ENCODE results near the gene YDJC. TPM values are rescaled to one million over a fixed set of nuclear protein-coding genes. Genes with fewer than 3 reads are reported as not detected.
"Not testable (repeated sequence)": the region's sequence is repeated elsewhere in the genome, so short reads cannot be mapped to it uniquely, and the experiment has no call there.

Gene YDJC
- polyA plus RNA-seq, 1 donor, result 27.6 TPM

GRCh38 chr22:21592422-21592821 lies 37.4 kb downstream of the YDJC start:
- H3K4me3 ChIP-seq (ENCODE audit: low read length), result no peak overlapping the region
- no peaks in the 10 kb centered on the region for H3K9me3 ChIP-seq (ENCODE audit: control insufficient read depth, low read depth, low read length)
- no CpG with 5 or more reads among the region's 3 CpGs for WGBS (ENCODE audit: insufficient coverage, low lambda C conversion rate)
- H3K4me1 ChIP-seq (ENCODE audit: control insufficient read depth, insufficient read depth, low read length), result no peaks in the 10 kb centered on the region
- H3K36me3 ChIP-seq (ENCODE audit: control insufficient read depth, insufficient read depth, low read length), result peaks cover 58% of the 10 kb centered on the region
- no peak for DNase-seq
- no peak overlapping the region for H3K27ac ChIP-seq (ENCODE audit: low read length)
- H3K27me3 ChIP-seq (ENCODE audit: control insufficient read depth, insufficient read depth, low read length), result no peaks in the 10 kb centered on the region

DNA sequence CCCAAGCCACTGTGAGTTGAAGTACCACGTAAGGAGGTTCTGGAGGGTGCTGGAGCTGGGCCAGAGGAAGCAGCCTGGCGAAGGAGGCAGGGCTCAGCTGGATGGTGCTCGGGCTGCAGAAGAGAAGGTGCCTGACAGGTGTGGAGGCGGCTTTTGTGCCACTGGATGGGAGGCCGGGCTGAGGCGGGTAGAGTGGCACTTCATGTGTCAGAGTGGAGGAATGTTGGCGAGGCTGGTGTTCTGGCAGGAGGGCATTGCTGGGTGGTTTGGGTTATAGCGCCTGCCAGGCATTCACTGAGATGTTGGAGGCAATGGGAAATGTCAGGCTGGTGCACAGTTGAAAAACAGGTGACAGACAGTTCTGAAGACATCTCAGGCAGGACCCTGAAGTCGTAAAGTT lies 38.1 kb downstream of the YDJC start:
- H3K4me3 ChIP-seq (ENCODE audit: low read length), result no peak overlapping the region
- DNase-seq, result no peak
- no peaks in the 10 kb centered on the region for H3K27me3 ChIP-seq (ENCODE audit: control insufficient read depth, insufficient read depth, low read length)
- peaks cover 55% of the 10 kb centered on the region for H3K36me3 ChIP-seq (ENCODE audit: control insufficient read depth, insufficient read depth, low read length)
- H3K9me3 ChIP-seq (ENCODE audit: control insufficient read depth, low read depth, low read length), result no peaks in the 10 kb centered on the region
- no CpG with 5 or more reads among the region's 9 CpGs for WGBS (ENCODE audit: insufficient coverage, low lambda C conversion rate)
- no peaks in the 10 kb centered on the region for H3K4me1 ChIP-seq (ENCODE audit: control insufficient read depth, insufficient read depth, low read length)
- H3K27ac ChIP-seq (ENCODE audit: low read length), result no peak overlapping the region

GRCh38 chr22:21590809-21591641 lies 38.8 kb downstream of the YDJC start:
- Histone ChIP-seq H3K4me1 (ENCODE audit: control insufficient read depth, insufficient read depth, low read length) (no peaks in the 10 kb centered on the region), H3K27me3 (ENCODE audit: control insufficient read depth, insufficient read depth, low read length) (no peaks in the 10 kb centered on the region), H3K4me3 (ENCODE audit: low read length) (no peak overlapping the region), H3K36me3 (ENCODE audit: control insufficient read depth, insufficient read depth, low read length) (peaks cover 51% of the 10 kb centered on the region), H3K27ac (ENCODE audit: low read length) (no peak overlapping the region), H3K9me3 (ENCODE audit: control insufficient read depth, low read depth, low read length) (no peaks in the 10 kb centered on the region)
- DNase-seq, result no peak
- WGBS (ENCODE audit: insufficient coverage, low lambda C conversion rate), result no CpG with 5 or more reads among the region's 9 CpGs

- WGBS (ENCODE audit: insufficient coverage, low lambda C conversion rate), result no CpG with 5 or more reads among the region's 8 CpGs
- H3K9me3 ChIP-seq (ENCODE audit: control insufficient read depth, low read depth, low read length), result no peaks in the 10 kb centered on the region
- no peaks in the 10 kb centered on the region for H3K4me1 ChIP-seq (ENCODE audit: control insufficient read depth, insufficient read depth, low read length)
- H3K27ac ChIP-seq (ENCODE audit: low read length), result no peak overlapping the region
- H3K36me3 ChIP-seq (ENCODE audit: control insufficient read depth, insufficient read depth, low read length), result peaks cover 44% of the 10 kb centered on the region
- H3K4me3 ChIP-seq (ENCODE audit: low read length), result no peak overlapping the region
- no peaks in the 10 kb centered on the region for H3K27me3 ChIP-seq (ENCODE audit: control insufficient read depth, insufficient read depth, low read length)
- no peak for DNase-seq
Observed at GRCh38 chr22:21589396-21589795, 40.4 kb downstream of the YDJC start.

DNA sequence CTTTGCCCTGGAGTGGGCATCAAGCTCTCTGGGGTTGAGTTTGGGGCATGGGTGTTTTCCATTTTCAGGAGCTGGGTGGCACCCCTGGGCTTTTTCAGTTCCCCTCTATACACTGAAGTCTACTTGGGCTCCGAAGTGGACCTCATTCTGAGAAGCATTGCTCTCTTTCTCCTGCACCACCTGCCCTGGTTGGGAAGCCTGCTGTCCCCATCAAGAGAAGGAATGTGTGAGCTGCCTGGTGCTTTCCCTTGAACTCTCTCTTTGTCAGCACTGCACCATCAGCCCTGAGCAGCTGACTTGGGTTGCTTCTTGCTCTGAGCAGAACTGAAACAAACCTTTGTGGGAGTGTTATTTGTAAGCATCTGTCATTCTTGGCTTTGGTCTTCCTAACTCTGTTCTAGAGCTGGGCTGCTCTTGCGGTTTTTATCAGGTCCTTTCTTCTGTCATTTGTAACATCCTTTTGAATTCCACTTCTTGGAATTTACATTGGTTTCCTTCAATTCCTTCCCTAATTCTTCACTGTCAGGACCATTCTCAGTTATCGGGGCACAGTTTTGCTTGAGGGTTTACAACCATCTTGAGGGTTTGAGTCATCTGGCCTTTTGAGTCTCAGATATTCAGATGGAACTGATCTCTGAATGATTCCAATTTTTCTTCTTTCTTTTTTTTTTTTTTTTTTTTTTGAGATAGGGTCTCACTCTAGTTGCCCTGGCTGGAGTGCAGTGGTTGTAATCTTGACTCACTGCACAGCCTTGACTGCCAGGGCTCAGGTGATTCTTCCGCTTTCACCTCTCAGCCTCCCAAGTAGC lies 41.8 kb downstream of the YDJC start:
- no peaks in the 10 kb centered on the region for H3K27me3 ChIP-seq (ENCODE audit: control insufficient read depth, insufficient read depth, low read length)
- no peak overlapping the region for H3K4me3 ChIP-seq (ENCODE audit: low read length)
- WGBS (ENCODE audit: insufficient coverage, low lambda C conversion rate), result 91% methylated on average over 4 of the region's 4 CpGs
- no peak overlapping the region for H3K27ac ChIP-seq (ENCODE audit: low read length)
- H3K36me3 ChIP-seq (ENCODE audit: control insufficient read depth, insufficient read depth, low read length), result peaks cover 32% of the 10 kb centered on the region
- DNase-seq, result no peak
- no peaks in the 10 kb centered on the region for H3K9me3 ChIP-seq (ENCODE audit: control insufficient read depth, low read depth, low read length)
- H3K4me1 ChIP-seq (ENCODE audit: control insufficient read depth, insufficient read depth, low read length), result no peaks in the 10 kb centered on the region

GRCh38 chr22:21585389-21585788 lies 44.4 kb downstream of the YDJC start:
- WGBS (ENCODE audit: insufficient coverage, low lambda C conversion rate), result no CpG with 5 or more reads among the region's 2 CpGs
- Histone ChIP-seq H3K27ac (ENCODE audit: low read length) (no peak overlapping the region), H3K27me3 (ENCODE audit: control insufficient read depth, insufficient read depth, low read length) (no peaks in the 10 kb centered on the region), H3K9me3 (ENCODE audit: control insufficient read depth, low read depth, low read length) (no peaks in the 10 kb centered on the region), H3K4me3 (ENCODE audit: low read length) (no peak overlapping the region), H3K4me1 (ENCODE audit: control insufficient read depth, insufficient read depth, low read length) (no peaks in the 10 kb centered on the region), H3K36me3 (ENCODE audit: control insufficient read depth, insufficient read depth, low read length) (peaks cover 19% of the 10 kb centered on the region)
- no peak for DNase-seq

DNA sequence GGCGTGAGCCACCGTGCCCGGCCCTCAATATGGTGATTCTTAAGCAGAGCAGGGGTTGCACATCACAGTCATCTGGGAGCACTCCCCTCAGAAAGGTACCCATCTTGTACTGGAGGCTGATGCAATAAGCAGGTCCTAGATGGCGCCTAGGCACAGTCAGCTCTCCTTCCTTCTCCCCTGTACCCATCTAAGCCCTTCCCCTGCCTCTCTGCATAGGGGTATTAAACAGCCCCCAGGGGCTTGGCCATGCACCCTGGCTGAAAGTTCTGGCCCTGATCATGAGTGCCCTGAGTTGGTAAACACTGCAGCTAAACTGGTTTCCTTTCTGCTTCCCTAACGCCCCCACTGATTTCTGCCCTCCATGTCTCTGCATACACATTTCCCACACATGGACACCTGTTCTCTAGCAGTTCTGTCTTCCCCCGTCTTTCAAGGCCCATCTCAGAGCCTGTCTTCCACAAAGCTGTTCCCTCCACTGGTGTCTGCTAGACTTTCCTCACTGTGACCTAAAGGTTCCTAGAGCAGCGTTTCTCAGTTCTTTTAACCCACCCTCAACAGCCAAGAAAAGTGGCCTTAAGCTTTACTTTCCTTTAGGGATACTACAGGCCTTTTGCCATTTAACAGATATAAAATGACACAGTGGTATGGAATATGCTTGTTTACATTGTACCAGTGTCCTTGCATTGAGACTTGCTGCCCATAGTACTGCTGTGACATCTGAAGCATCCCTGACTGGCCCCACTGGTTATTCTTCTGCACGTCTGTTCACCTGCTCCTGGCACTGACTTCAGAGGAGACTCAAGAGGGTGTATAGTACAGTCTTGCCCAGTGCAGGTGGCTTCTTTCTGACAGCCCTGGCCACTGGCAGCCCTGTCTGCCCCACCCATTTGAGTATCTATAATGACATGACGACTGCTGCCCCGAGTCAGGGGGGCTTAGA lies 46.8 kb downstream of the YDJC start:
- peaks cover 16% of the 10 kb centered on the region for H3K4me1 ChIP-seq (ENCODE audit: control insufficient read depth, insufficient read depth, low read length)
- no peaks in the 10 kb centered on the region for H3K9me3 ChIP-seq (ENCODE audit: control insufficient read depth, low read depth, low read length)
- peaks cover 15% of the 10 kb centered on the region for H3K36me3 ChIP-seq (ENCODE audit: control insufficient read depth, insufficient read depth, low read length)
- 71% methylated on average over 1 of the region's 10 CpGs for WGBS (ENCODE audit: insufficient coverage, low lambda C conversion rate)
- no peak for DNase-seq
- no peaks in the 10 kb centered on the region for H3K27me3 ChIP-seq (ENCODE audit: control insufficient read depth, insufficient read depth, low read length)
- H3K27ac ChIP-seq (ENCODE audit: low read length), result no peak overlapping the region
- no peak overlapping the region for H3K4me3 ChIP-seq (ENCODE audit: low read length)

GRCh38 chr22:21581009-21581713 lies 48.7 kb downstream of the YDJC start:
- H3K27me3 ChIP-seq (ENCODE audit: control insufficient read depth, insufficient read depth, low read length); H3K4me3 ChIP-seq (ENCODE audit: low read length); H3K27ac ChIP-seq (ENCODE audit: low read length); DNase-seq; H3K36me3 ChIP-seq (ENCODE audit: control insufficient read depth, insufficient read depth, low read length); H3K9me3 ChIP-seq (ENCODE audit: control insufficient read depth, low read depth, low read length): not testable (repeated sequence)
- H3K4me1 ChIP-seq (ENCODE audit: control insufficient read depth, insufficient read depth, low read length), result peaks cover 21% of the 10 kb centered on the region
- WGBS (ENCODE audit: insufficient coverage, low lambda C conversion rate), result no CpG with 5 or more reads among the region's 10 CpGs

- H3K9me3 ChIP-seq (ENCODE audit: control insufficient read depth, low read depth, low read length); DNase-seq; H3K36me3 ChIP-seq (ENCODE audit: control insufficient read depth, insufficient read depth, low read length); H3K4me3 ChIP-seq (ENCODE audit: low read length); H3K27me3 ChIP-seq (ENCODE audit: control insufficient read depth, insufficient read depth, low read length); H3K27ac ChIP-seq (ENCODE audit: low read length): not testable (repeated sequence)
- peaks cover 21% of the 10 kb centered on the region for H3K4me1 ChIP-seq (ENCODE audit: control insufficient read depth, insufficient read depth, low read length)
- no CpG with 5 or more reads among the region's 9 CpGs for WGBS (ENCODE audit: insufficient coverage, low lambda C conversion rate)
Observed at GRCh38 chr22:21580623-21581007, 49.2 kb downstream of the YDJC start.

Measured in large intestine (tissue), 3 donors.